Smooth muscle cell (in vitro differentiated cells): ENCODE measurements around the gene HLTF. TPM values are rescaled to one million over a fixed set of nuclear protein-coding genes. Genes with fewer than 3 reads are reported as not detected.

Experiments
- DNase-seq: peaks from one replicate; lab custom pipeline; 2025; ENCODE audit not compliant: unreplicated experiment; lab: John Stamatoyannopoulos, UW
- H2AFZ ChIP-seq: fragments of 200-600 bp; sonication (generic); 2 replicates; pipeline ENCODE4 v1.6.0; 2016; ENCODE audit warnings: antibody characterized with exemption, low read depth, mild to moderate bottlenecking
- H3F3A ChIP-seq: fragments of 200-600 bp; sonication (generic); 2 replicates; pipeline ENCODE4 v1.6.0; 2017; ENCODE audit warnings: antibody characterized with exemption, low read depth
- H3K27ac ChIP-seq: fragments of 200-600 bp; sonication (generic); 2 replicates; pipeline ENCODE4 v1.5.1; 2016; ENCODE audit warnings: low read depth, mild to moderate bottlenecking
- H3K27me3 ChIP-seq: fragments of 200-600 bp; sonication (generic); 2 replicates; pipeline ENCODE4 v1.6.1; 2016; ENCODE audit warnings: low read depth, mild to moderate bottlenecking
- H3K36me3 ChIP-seq: fragments of 200-600 bp; sonication (generic); 2 replicates; pipeline ENCODE4 v1.5.1; 2016; ENCODE audit warnings: low read depth
- H3K4me1 ChIP-seq: fragments of 200-600 bp; sonication (generic); 2 replicates; pipeline ENCODE4 v1.5.1; 2016; ENCODE audit warnings: low read depth
- H3K4me2 ChIP-seq: fragments of 200-600 bp; sonication (generic); 2 replicates; pipeline ENCODE4 v1.6.0; 2016; ENCODE audit warnings: mild to moderate bottlenecking
- H3K4me3 ChIP-seq: fragments of 200-600 bp; sonication (generic); 2 replicates; pipeline ENCODE4 v1.5.1; 2016; ENCODE audit warnings: mild to moderate bottlenecking
- H3K79me2 ChIP-seq: fragments of 200-600 bp; sonication (generic); 2 replicates; pipeline ENCODE4 v1.6.0; 2016; ENCODE audit warnings: low read depth, mild to moderate bottlenecking
- H3K9ac ChIP-seq: fragments of 200-600 bp; sonication (generic); 2 replicates; pipeline ENCODE4 v1.6.0; 2016; ENCODE audit warnings: low read depth
- H3K9me3 ChIP-seq: fragments of 200-600 bp; sonication (generic); replicated peaks from 2 replicates; pipeline ENCODE4 v1.5.1; 2016; ENCODE audit warnings: low read depth
- H4K20me1 ChIP-seq: fragments of 200-600 bp; sonication (generic); 2 replicates; pipeline ENCODE4 v1.6.0; 2016; ENCODE audit warnings: low read depth
- CTCF ChIP-seq: fragments of 200-600 bp; sonication (generic); IDR thresholded peaks from 2 replicates; pipeline ENCODE4 v1.5.1; 2017; ENCODE audit warnings: borderline replicate concordance, mild to moderate bottlenecking, antibody characterized with exemption; ENCODE audit not compliant: insufficient read depth, poor library complexity, severe bottlenecking
- WGBS: methylation state at CpG from one replicate; pipeline ENCODE4 v1.1.7; 2016; ENCODE audit warnings: low lambda C conversion rate; 5-methylcytosine and 5-hydroxymethylcytosine counted together
- polyA plus RNA-seq: library from polyadenylated mRNA; unstranded; fragments of >200 nt; fragmentation: Nextera tagmentation; extraction: Ambion mirVana; gene quantifications from 2 replicates; pipeline ENCODE4 v1.2.1, GENCODE V29; 2016
- total RNA-seq: library from RNA; depleted of rRNA; stranded (reverse); fragments of >200 nt; gene quantifications from 2 replicates; pipeline ENCODE4 v1.2.3, GENCODE V29; 2014

HLTF gene
- total and polyA plus RNA-seq, 2 experiments from 2014 or later: 24.2 to 34.9 TPM

- H3K9me3 ChIP-seq: no peaks in the 10 kb centered on the region
- DNase-seq: no peak
- H3K4me1 ChIP-seq: no peaks in the 10 kb centered on the region
- H3K79me2 ChIP-seq: no peaks in the 10 kb centered on the region
- peak overlapping the region; percentile 77 for H2AFZ ChIP-seq
- H3K36me3 ChIP-seq: no peaks in the 10 kb centered on the region
- no peak overlapping the region for H3K27ac ChIP-seq
- no peaks in the 10 kb centered on the region for H3F3A ChIP-seq
- peak overlapping the region; percentile 96 for H3K4me2 ChIP-seq
- peak overlapping the region; percentile 73 for H3K4me3 ChIP-seq
- 90% methylated on average over 10 of the region's 10 CpGs for WGBS
- TF ChIP-seq CTCF: no peak
- H3K9ac ChIP-seq: no peak overlapping the region
- no peaks in the 10 kb centered on the region for H4K20me1 ChIP-seq
- no peaks in the 10 kb centered on the region for H3K27me3 ChIP-seq
Measured at GRCh38 chr3:148992635-148993255, 93.6 kb downstream of the HLTF start.

DNA sequence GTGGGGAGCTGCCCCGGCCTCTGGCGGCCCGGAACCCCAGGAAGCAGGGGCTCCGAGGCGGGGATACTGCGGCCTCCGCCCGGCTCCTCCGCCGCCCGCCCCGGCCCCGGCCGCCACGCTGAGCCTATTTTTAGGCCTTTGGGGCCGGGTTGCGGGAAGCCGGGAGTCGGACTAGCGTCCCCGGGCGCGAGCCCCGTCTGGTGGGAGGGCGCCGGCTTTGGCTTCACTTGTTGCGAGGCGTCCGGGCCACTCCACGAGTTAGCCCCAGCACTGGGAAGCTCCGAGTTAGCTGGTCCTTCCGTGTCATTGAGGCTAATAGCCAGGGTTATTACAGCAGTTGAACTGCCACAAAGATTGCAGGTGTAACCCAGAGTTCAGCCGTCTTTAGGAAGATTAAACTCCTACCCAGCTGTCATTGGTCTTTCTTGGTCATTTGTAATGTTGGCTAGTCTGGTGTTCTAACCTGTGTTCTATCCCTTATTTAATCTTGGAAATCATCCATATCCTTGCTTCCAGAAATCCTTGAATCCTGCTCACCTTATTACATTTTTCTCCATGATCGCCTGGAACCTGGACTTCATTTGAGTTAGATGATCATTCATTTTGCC is 94.2 kb downstream of the HLTF start:
- 5% methylated on average over 32 of the region's 34 CpGs for WGBS
- peak; percentile 41 for DNase-seq
- peak overlapping the region; percentile 77 for H2AFZ ChIP-seq

DNA sequence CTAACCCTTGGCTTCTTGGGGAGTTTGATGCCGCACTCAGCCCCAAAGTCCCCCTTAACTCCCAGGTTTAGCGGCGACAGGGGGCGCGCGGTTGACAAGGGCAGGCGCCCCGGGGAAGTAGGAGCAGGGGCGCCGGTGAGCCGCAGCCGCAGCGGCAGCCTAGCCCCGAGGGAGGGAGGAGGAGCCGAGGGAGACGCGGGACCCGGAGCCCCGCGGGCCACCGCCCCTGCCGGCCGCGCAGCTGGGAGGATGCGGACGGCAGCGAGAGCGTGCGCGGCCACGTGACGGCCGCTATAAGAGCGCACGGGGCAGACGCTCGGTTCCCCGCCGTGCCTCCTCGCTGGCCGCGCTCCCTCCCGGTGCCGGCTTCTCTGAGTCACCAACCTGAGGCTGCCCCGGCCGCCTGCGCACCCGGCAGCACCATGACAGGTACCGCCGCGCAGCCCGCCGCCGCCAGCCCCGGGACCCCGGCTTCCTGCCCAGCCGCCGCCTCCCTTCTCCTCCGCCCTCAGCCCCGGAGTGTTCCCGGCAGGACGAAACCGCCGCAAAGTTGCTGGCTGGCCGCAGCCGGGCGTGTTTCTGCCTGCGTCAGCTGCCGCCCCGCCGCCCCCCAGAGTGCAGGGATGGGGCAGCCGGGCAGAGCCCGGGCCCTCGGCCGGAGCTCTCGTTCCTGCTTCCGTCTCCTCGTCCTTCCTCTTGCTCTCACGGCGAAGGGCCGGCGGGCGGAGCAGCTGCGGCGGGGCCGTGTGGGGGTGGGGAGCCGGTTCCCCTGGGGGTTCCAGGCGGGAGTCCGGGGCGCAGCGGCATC is 94.9 kb downstream of the HLTF start, which contains the start of gene GYG1:
Gene GYG1, plus strand, starts transcription at position 322 of the 808 bp plus-strand sequence. Its CDS starts 101 bp downstream, at position 423.
- peak within 1 kb of the TSS; percentile 96 for H3K4me2 ChIP-seq
- peak within 1 kb of the TSS; percentile 54 for H3K27ac ChIP-seq
- under 1% methylated on average over 34 of the region's 91 CpGs for WGBS
- H3K79me2 ChIP-seq: no peaks in the 10 kb centered on the region
- H3K4me1 ChIP-seq: no peaks in the 10 kb centered on the region
- H3K36me3 ChIP-seq: no peaks in the 10 kb centered on the region
- H2AFZ ChIP-seq: peak within 1 kb of the TSS; percentile 77
- H3K27me3 ChIP-seq: no peaks in the 10 kb centered on the region
- H3K4me3 ChIP-seq: peak within 1 kb of the TSS; percentile 73
- H3K9me3 ChIP-seq: no peaks in the 10 kb centered on the region
- peak within 1 kb of the TSS; percentile 79 for H3K9ac ChIP-seq
- DNase-seq: peak; percentile 41
- H4K20me1 ChIP-seq: no peaks in the 10 kb centered on the region
- TF ChIP-seq CTCF: peak; percentile 9
- H3F3A ChIP-seq: no peaks in the 10 kb centered on the region

More for the DNA sequence above, 94.2 kb downstream of the HLTF start:
- no peaks in the 10 kb centered on the region for H4K20me1 ChIP-seq
- no peaks in the 10 kb centered on the region for H3F3A ChIP-seq
- no peaks in the 10 kb centered on the region for H3K27me3 ChIP-seq
- peak overlapping the region; percentile 79 for H3K9ac ChIP-seq
- no peak for TF ChIP-seq CTCF
- no peaks in the 10 kb centered on the region for H3K9me3 ChIP-seq
- peak overlapping the region; percentile 54 for H3K27ac ChIP-seq
- peak overlapping the region; percentile 73 for H3K4me3 ChIP-seq
- H3K36me3 ChIP-seq: no peaks in the 10 kb centered on the region
- H3K79me2 ChIP-seq: no peaks in the 10 kb centered on the region
- H3K4me1 ChIP-seq: no peaks in the 10 kb centered on the region
- H3K4me2 ChIP-seq: peak overlapping the region; percentile 96
